HepG2 (cell line): ENCODE data around the gene COLQ. TPM values are rescaled to one million over a fixed set of nuclear protein-coding genes. Genes with fewer than 3 reads are reported as not detected.

Source experiments
- DMAP1 ChIP-seq: IDR thresholded peaks from 2 replicates; pipeline ENCODE4 v1.6.1; 2016
- EP300 ChIP-seq, 3 experiments: sonication (generic) in 1 of 3; formaldehyde crosslinking in 1 of 3; IDR thresholded peaks; 2 replicates each; pipeline versions ENCODE4 v1.5.1 to v1.6.1; 2011 to 2020; ENCODE audit warnings: low read depth in 2 of 3, low read length in 2 of 3, borderline replicate concordance in 1 of 3, improper control_type of control experiment in 1 of 3, mild to moderate bottlenecking in 1 of 3, missing genetic modification reagents in 1 of 3, moderate library complexity in 1 of 3
- HCFC1 ChIP-seq: fragments of 150-350 bp; IDR thresholded peaks from 2 replicates; pipeline ENCODE4 v1.6.1; 2014; ENCODE audit warnings: low read depth, low read length
- IRX3 ChIP-seq: sonication (generic); formaldehyde crosslinking; IDR thresholded peaks from 2 replicates; pipeline ENCODE4 v1.8.1; 2023; ENCODE audit warnings: mild to moderate bottlenecking, low read depth, missing genetic modification reagents, borderline replicate concordance
- KMT2B ChIP-seq: IDR thresholded peaks from 2 replicates; pipeline ENCODE4 v1.6.1; 2016; ENCODE audit warnings: missing genetic modification reagents, missing compliant biosample characterization
- NFKBIZ ChIP-seq: IDR thresholded peaks from 2 replicates; pipeline ENCODE4 v1.6.1; 2018; ENCODE audit warnings: missing genetic modification reagents, missing compliant biosample characterization
- PHF20 ChIP-seq: sonication (generic); formaldehyde crosslinking; IDR thresholded peaks from 2 replicates; pipeline ENCODE4 v1.5.0; 2020; ENCODE audit warnings: mild to moderate bottlenecking, missing genetic modification reagents
- PHF8 ChIP-seq: sonication (generic); formaldehyde crosslinking; IDR thresholded peaks from 2 replicates; pipeline ENCODE4 v1.5.0; 2020; ENCODE audit warnings: missing genetic modification reagents
- PRMT3 ChIP-seq: sonication (generic); formaldehyde crosslinking; IDR thresholded peaks from 2 replicates; pipeline ENCODE4 v1.8.1; 2022; ENCODE audit warnings: low read depth, mild to moderate bottlenecking, moderate library complexity, missing genetic modification reagents, borderline replicate concordance
- PTBP1 ChIP-seq: fragments of 200-400 bp; formaldehyde crosslinking; IDR thresholded peaks from 2 replicates; pipeline ENCODE4 v1.6.1; 2018; ENCODE audit warnings: low read length, low read depth; ENCODE audit not compliant: poor library complexity, severe bottlenecking
- SMARCC2 ChIP-seq: fragments of 450-650 bp; IDR thresholded peaks from 2 replicates; pipeline ENCODE4 v1.6.1; 2017; ENCODE audit warnings: antibody characterized with exemption, mild to moderate bottlenecking
- TAF1 ChIP-seq: sonication (generic); formaldehyde crosslinking; IDR thresholded peaks from 2 replicates; pipeline ENCODE4 v1.4.0; 2020; ENCODE audit warnings: missing genetic modification reagents
- YY1 ChIP-seq: IDR thresholded peaks from 2 replicates; pipeline ENCODE4 v1.6.1; 2011; ENCODE audit warnings: low read length, low read depth, moderate library complexity, mild to moderate bottlenecking; ENCODE audit not compliant: insufficient read depth, insufficient replicate concordance
- ZEB1 ChIP-seq: IDR thresholded peaks from 2 replicates; pipeline ENCODE4 v1.6.1; 2012; ENCODE audit warnings: mild to moderate bottlenecking, low read depth, inconsistent platforms; ENCODE audit not compliant: insufficient replicate concordance
- ZNF232 ChIP-seq: sonication (generic); formaldehyde crosslinking; IDR thresholded peaks from 2 replicates; pipeline ENCODE4 v1.4.0; 2020; ENCODE audit warnings: missing genetic modification reagents, borderline replicate concordance
- ZNF407 ChIP-seq: sonication (generic); formaldehyde crosslinking; IDR thresholded peaks from one replicate; pipeline ENCODE4 v1.5.1; 2020; ENCODE audit warnings: mild to moderate bottlenecking, missing genetic modification reagents; ENCODE audit errors: not compliant biosample characterization
- ZNF414 ChIP-seq: sonication (generic); formaldehyde crosslinking; IDR thresholded peaks from 2 replicates; pipeline ENCODE4 v1.5.0; 2020; ENCODE audit warnings: missing genetic modification reagents
- ZNF496 ChIP-seq: sonication (generic); formaldehyde crosslinking; IDR thresholded peaks from 2 replicates; pipeline ENCODE4 v1.8.1; 2023; ENCODE audit warnings: mild to moderate bottlenecking, moderate library complexity, missing genetic modification reagents; ENCODE audit not compliant: insufficient replicate concordance
- ZNF703 ChIP-seq: sonication (generic); formaldehyde crosslinking; IDR thresholded peaks from 2 replicates; pipeline ENCODE4 v1.5.1; 2020; ENCODE audit warnings: missing genetic modification reagents, mild to moderate bottlenecking, moderate library complexity, borderline replicate concordance
- ZNF766 ChIP-seq: sonication (generic); formaldehyde crosslinking; IDR thresholded peaks from 2 replicates; pipeline ENCODE4 v1.5.0; 2020; ENCODE audit warnings: missing genetic modification reagents, borderline replicate concordance
- polyA plus RNA-seq, 8 experiments: library from polyadenylated mRNA; depleted of rRNA in 3 of 8; stranded (reverse) in 7 of 8; unstranded in 1 of 8; fragments of >200 nt; fragmentation: Illumina TruSeq in 4 of 8; extraction: Trizol in 4 of 8; gene quantifications; 2 replicates each; pipeline versions ENCODE4 v1.2.1 to v1.2.3, GENCODE V29; 2011 to 2016; ENCODE audit warnings: low read depth in 4 of 8, missing spikeins in 1 of 8, mixed read lengths in 1 of 8; ENCODE audit not compliant: insufficient read depth in 1 of 8
- total RNA-seq, 5 experiments: library from RNA; depleted of rRNA; stranded (reverse); fragments of >200 nt; fragmentation: Illumina TruSeq; extraction: Trizol; gene quantifications; 2 replicates each; pipeline ENCODE4 v1.2.3, GENCODE V29; 2016; ENCODE audit warnings: low read depth in 1 of 5

Gene COLQ
- total and polyA plus RNA-seq, 2 of the 13 experiments (the other 11 are each of a cell fraction or from before 2014, with no cell fraction given), result 0.31 to 0.46 TPM

GRCh38 chr3:15427182-15427880 is 94.2 kb downstream of the COLQ start, which contains the start of the genes EAF1 and METTL6 (continued):
- TF ChIP-seq YY1, result peak; percentile 82
- TF ChIP-seq ZNF232 (CRISPR knock-in tag), result no peak
- no peak; the same call in 1 of the 2 replicates for TF ChIP-seq ZNF414 (CRISPR knock-in tag)
- no peak for TF ChIP-seq ZEB1
- TF ChIP-seq KMT2B, result peak; percentile 92
- TF ChIP-seq IRX3 (CRISPR knock-in tag), result 0 out of 2 replicates have a peak, but pooled peaks have one; percentile 67
- TF ChIP-seq ZNF407 (CRISPR knock-in tag), result no peak
- peak; percentile 98 for TF ChIP-seq PTBP1
- peak; percentile 59; the same call in 1 of the 2 replicates for TF ChIP-seq DMAP1 (CRISPR knock-in tag)
- no peak for TF ChIP-seq ZNF496 (CRISPR knock-in tag)
- peak; percentile 94 for TF ChIP-seq PHF20 (CRISPR knock-in tag)
- peak; percentile 68; the same call in 1 of the 2 replicates for TF ChIP-seq TAF1 (CRISPR knock-in tag)
- peak; percentile 92 for TF ChIP-seq PHF8 (CRISPR knock-in tag)
- no peak for TF ChIP-seq ZNF703 (CRISPR knock-in tag)
- TF ChIP-seq EP300 (IDR thresholded peaks at IDR 0.05; ENCODE audit: low read depth in 2 of 2, low read length in 2 of 2), result no peak; a peak in 1 of 4 replicates
- TF ChIP-seq EP300 (CRISPR knock-in tag; IDR thresholded peaks at IDR 0.05; ENCODE audit: borderline replicate concordance), result no peak
- TF ChIP-seq PRMT3, result no peak
- TF ChIP-seq ZNF766 (CRISPR knock-in tag), result 0 out of 2 replicates have a peak, but pooled peaks have one; percentile 51
- no peak for TF ChIP-seq NFKBIZ
- TF ChIP-seq HCFC1, result peak; percentile 30; the same call in 1 of the 2 replicates
- no peak for TF ChIP-seq SMARCC2
